RWPE1 (cell line): Measurements from ENCODE around the gene TMEM63B.

ENCODE experiments used
- CTCF ChIA-PET: fragments of 350-600 bp; sonication (Branson Sonifier 250); formaldehyde crosslinking; extraction: SDS; loops from one replicate; lab custom pipeline; 2021; lab: Yijun Ruan, JAX
- POLR2A ChIA-PET: fragments of 400-600 bp; formaldehyde crosslinking; extraction: SDS; loops from one replicate; lab custom pipeline; 2020; ENCODE audit warnings: antibody characterized with exemption; ENCODE audit not compliant: low non-redundant PET; lab: Yijun Ruan, JAX
- DNase-seq: peaks from one replicate; pipeline ENCODE4 v3.0.0; 2012; ENCODE audit warnings: low spot score
- H3K27ac ChIP-seq: fragments of 450-650 bp; 2 replicates; pipeline ENCODE4 v1.5.1; 2017
- TF ChIP-seq, protein P1 (sequence below): fragments of 450-650 bp; conservative IDR thresholded peaks from 2 replicates; pipeline ENCODE4 v1.5.1; 2017; ENCODE audit warnings: low read depth, mild to moderate bottlenecking

The TMEM63B gene

GRCh38 chr6:44081753-44082152 is 45.6 kb upstream of the TMEM63B start:
- no peak overlapping the region for H3K27ac ChIP-seq
- POLR2A ChIA-PET: no interaction called here
- CTCF ChIA-PET: interaction anchor here (4.5 kb wide), 1 partner anchor 313 kb away, joined by 37 read pairs; the partner anchor contains the start of gene VEGFA

DNA sequence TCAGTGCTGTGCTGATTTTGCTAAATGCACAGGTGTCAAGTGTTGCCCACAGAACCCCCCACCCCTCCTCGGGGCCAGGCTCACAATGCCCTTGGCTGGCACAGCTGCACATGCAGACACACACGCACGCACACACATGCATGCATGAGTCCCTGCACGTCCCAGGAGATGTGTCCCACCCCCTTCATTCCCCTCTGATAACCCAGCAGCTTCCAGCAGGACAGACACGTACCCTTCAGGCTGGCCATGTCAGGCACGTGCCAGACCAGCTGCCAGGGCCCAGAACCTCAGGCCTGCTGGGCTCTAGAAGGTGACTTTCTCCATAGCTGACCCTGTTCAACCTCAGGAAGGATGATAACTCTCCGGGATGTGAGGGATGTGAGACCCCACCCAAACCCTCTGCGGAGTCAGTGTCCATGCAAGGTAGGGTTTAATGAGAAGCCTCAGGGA is 44.5 kb upstream of the TMEM63B start:
- ChIA-PET CTCF (interaction anchor here (0.5 to 1.1 kb wide), 5 partner anchors 8 to 1087 kb away, joined by 3 to 5 read pairs (median 4); no protein-coding TSS in a partner anchor), POLR2A (no interaction called here)
- no peak overlapping the region for H3K27ac ChIP-seq
- no peak for DNase-seq
- TF ChIP-seq, protein P1, sequence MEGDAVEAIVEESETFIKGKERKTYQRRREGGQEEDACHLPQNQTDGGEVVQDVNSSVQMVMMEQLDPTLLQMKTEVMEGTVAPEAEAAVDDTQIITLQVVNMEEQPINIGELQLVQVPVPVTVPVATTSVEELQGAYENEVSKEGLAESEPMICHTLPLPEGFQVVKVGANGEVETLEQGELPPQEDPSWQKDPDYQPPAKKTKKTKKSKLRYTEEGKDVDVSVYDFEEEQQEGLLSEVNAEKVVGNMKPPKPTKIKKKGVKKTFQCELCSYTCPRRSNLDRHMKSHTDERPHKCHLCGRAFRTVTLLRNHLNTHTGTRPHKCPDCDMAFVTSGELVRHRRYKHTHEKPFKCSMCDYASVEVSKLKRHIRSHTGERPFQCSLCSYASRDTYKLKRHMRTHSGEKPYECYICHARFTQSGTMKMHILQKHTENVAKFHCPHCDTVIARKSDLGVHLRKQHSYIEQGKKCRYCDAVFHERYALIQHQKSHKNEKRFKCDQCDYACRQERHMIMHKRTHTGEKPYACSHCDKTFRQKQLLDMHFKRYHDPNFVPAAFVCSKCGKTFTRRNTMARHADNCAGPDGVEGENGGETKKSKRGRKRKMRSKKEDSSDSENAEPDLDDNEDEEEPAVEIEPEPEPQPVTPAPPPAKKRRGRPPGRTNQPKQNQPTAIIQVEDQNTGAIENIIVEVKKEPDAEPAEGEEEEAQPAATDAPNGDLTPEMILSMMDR: no peak

More at GRCh38 chr6:44081753-44082152, 45.6 kb upstream of the TMEM63B start:
- no peak for DNase-seq
- TF ChIP-seq, protein P1: no peak

DNA sequence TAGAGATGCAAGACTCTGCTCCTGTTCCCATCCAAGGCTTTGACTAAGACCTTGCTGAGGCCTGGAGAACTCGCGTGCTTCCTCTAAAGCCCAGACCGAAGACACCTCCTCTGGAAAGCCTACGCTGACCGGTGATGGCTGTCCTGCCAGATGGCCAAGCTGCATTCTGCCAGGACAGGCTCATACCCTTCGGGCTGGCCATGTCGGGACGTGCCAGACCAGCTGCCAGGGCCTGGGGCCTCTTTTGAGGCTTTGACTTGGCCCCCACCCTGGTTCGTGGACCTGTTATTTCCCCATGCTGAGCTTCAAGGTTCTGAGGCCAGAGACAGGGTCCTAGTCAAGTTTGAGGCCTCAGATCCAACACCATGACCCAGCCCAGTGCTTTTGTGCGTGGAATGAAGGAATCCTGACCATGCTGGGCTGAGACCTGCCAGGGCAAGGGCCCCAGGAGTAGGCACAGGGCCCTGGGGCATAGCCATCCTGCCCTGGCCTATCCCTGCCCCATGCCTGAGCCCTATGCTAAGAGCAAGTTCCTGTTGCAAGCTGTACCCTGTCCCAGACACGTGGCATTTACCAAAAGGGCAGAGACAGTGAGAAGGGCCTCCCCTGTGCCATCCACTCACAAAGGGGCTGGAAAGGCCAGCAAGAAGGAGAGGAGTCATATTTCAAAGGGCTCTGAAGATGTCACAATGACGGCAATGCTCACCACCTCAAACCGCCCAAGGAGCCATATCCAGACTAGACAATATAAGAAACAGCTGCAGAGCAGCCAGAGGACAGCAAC is 42.9 kb upstream of the TMEM63B start:
- H3K27ac ChIP-seq: peak overlapping the region; percentile 81
- ChIA-PET CTCF (interaction anchor here (0.6 to 1.1 kb wide), 4 partner anchors 15 to 417 kb away, joined by 3 to 4 read pairs (median 3); no protein-coding TSS in a partner anchor), POLR2A (interaction anchor here (0.5 kb wide), 1 partner anchor 301 kb away, joined by 3 read pairs; no protein-coding TSS in a partner anchor)
- no peak for DNase-seq
- TF ChIP-seq, protein P1: no peak

DNA sequence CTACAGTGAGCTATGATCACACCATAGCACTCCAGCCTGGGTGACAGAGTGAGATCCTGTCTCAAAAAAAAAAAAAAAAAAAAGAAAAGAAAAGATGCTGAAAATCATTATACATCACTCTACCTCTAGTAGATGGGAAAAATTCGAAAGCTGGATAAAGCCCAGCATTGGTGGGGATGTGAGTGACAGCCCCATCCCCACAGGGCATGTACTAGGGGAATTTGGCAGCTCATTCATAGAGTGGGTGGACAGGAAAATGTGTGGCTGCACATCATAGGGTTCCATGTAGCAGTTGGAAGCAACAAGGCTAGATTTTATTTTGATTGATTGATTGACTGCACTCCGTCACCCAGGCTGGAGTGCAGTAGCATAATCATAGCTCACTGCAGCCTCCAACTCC is 42.1 kb upstream of the TMEM63B start:
- TF ChIP-seq, protein P1: no peak
- ChIA-PET POLR2A (no interaction called here), CTCF (no interaction called here)
- no peak for DNase-seq
- H3K27ac ChIP-seq: no peak overlapping the region

DNA sequence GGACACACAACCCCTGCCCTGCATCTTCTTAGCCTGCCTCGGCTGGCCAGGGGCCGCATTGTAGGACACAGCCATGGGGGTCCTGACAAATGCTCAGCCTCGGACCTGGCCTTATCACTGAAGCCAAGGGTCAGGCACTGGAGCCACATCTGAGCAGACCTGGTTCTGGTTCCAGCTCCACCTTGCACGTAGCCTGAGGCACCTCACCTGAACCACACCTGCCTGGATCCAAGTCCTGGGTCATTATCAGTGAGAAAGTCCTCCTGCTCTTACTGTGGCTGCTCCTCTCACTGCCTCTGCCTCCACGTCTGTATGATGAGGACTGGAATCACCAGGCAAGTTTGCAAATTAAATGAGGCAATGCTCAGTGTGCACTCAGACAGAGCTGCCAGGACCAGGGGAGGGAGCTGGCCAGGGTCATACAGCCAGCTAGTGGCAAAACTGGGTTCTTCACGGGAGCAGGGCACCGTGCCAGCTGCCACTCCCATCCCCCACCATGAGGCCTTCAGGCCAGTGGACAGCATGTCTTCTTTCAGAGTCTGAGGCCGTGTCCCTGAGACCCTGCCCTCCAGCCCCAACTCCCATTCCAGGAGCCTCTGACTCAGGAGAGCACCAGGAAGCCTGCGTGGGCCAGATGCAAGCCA is 40.3 kb upstream of the TMEM63B start:
- ChIA-PET CTCF (interaction anchor here (0.6 to 1.2 kb wide), 2 partner anchors 317 to 373 kb away, joined by 3 to 4 read pairs; no protein-coding TSS in a partner anchor), POLR2A (interaction anchor here (0.7 to 0.9 kb wide), 2 partner anchors 62 to 316 kb away, joined by 3 read pairs; no protein-coding TSS in a partner anchor)
- DNase-seq: no peak
- TF ChIP-seq, protein P1: no peak
- H3K27ac ChIP-seq: peak overlapping the region; percentile 52

DNA sequence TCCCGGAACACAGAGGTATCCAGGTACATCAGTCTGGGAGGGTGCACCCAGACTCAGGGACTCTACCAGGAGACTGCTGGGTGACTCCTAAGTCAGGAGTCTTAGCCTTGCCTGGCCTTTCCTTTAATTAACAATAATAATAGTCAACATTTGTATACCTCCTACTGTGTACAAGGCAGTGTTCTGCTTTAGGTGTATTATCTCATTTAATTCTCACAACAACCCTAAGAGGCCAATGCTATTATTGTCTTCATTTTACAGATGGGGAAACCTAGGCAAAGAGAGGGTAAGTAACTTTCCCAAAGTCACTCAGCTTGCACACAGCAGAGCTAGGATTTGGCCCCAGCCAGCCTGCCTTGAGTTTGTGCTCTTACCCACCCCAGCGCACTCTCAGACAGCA is 39.7 kb upstream of the TMEM63B start:
- TF ChIP-seq, protein P1: no peak
- H3K27ac ChIP-seq: peak overlapping the region; percentile 52
- CTCF ChIA-PET: interaction anchor here (0.5 kb wide), 1 partner anchor 165 kb away, joined by 3 read pairs; no protein-coding TSS in a partner anchor
- no peak for DNase-seq
- POLR2A ChIA-PET: no interaction called here
